Heart right ventricle (tissue), 16 donors: ENCODE results near the gene INPP4B. TPM values are rescaled to one million over a fixed set of nuclear protein-coding genes. Genes with fewer than 3 reads are reported as not detected.

Experiments
- ATAC-seq, 8 donors: fragments of 200-7000 bp; cut with Tn5 transposase; one replicate each; pipeline ENCODE4 v1.9.1; 2020; ENCODE audit warnings: mild to moderate bottlenecking in 8 of 8, moderate library complexity in 8 of 8, moderate number of reproducible peaks in 1 of 8
- DNase-seq, 2 donors: peaks; one replicate each; pipeline ENCODE4 v3.0.0-alpha.2; 2020
- H3K27ac ChIP-seq, 10 donors: fragments of 200-600 bp; sonication (generic) in 2 of 10; one replicate each; pipeline versions ENCODE4 v1.5.0 to v1.8.0; 2020 to 2022; ENCODE audit warnings: mild to moderate bottlenecking in 3 of 10
- H3K27me3 ChIP-seq, 7 donors: fragments of 200-600 bp; one replicate each; pipeline ENCODE4 v1.8.0; 2021 to 2022; ENCODE audit warnings: mild to moderate bottlenecking in 2 of 7
- H3K36me3 ChIP-seq, 9 donors: fragments of 200-600 bp; sonication (generic) in 1 of 9; one replicate each; pipeline versions ENCODE4 v1.5.0 to v1.8.0; 2020 to 2022; ENCODE audit warnings: mild to moderate bottlenecking in 2 of 9
- H3K4me1 ChIP-seq, 9 donors: fragments of 200-600 bp; sonication (generic) in 1 of 9; one replicate each; pipeline versions ENCODE4 v1.5.0 to v1.8.0; 2020 to 2022; ENCODE audit warnings: mild to moderate bottlenecking in 4 of 9
- H3K4me3 ChIP-seq, 10 donors: fragments of 200-600 bp; sonication (generic) in 2 of 10; one replicate each; pipeline versions ENCODE4 v1.5.0 to v1.8.0; 2020 to 2022; ENCODE audit warnings: mild to moderate bottlenecking in 7 of 10, moderate library complexity in 2 of 10
- H3K9me3 ChIP-seq, 11 donors: fragments of 200-600 bp in 10 of 11; sonication (generic) in 2 of 11; one replicate each; pipeline versions ENCODE4 v1.5.0 to v1.8.0; 2013 to 2022; ENCODE audit warnings: mild to moderate bottlenecking in 2 of 11, control low read depth in 1 of 11, moderate library complexity in 1 of 11
- CTCF ChIP-seq, 9 donors: fragments of 200-600 bp; sonication (generic) in 2 of 9; IDR thresholded peaks; one replicate each; pipeline versions ENCODE4 v1.5.0 to v1.8.0; 2021 to 2022; ENCODE audit warnings: antibody characterized with exemption in 9 of 9, mild to moderate bottlenecking in 5 of 9, moderate library complexity in 1 of 9
- WGBS, 2 donors: extraction: QIAGEN DNeasy Blood & Tissue Kit; methylation state at CpG; one replicate each; pipeline ENCODE4 v1.1.7; 2013; ENCODE audit warnings: inconsistent platforms in 1 of 2; 5-methylcytosine and 5-hydroxymethylcytosine counted together
- intact Hi-C, 10 donors: fragments of 100-400 bp; cut with DNase I; formaldehyde crosslinking; loops; one replicate each; pipeline versions ENCODE4 v1.11.1 to v1.14.2; 2022
- polyA plus RNA-seq, 2 donors: library from polyadenylated mRNA; stranded (reverse); fragments of 200-250 nt; gene quantifications; one replicate each; pipeline ENCODE4 v1.2.3, GENCODE V29; 2013
- total RNA-seq, 10 donors: library from RNA; stranded (reverse); fragmentation: NEBNext Ultra II Directional in 3 of 10; extraction: Animal tissue kit (Norgen Biotek cat#: 25700) in 3 of 10; gene quantifications; one replicate each; pipeline versions ENCODE4 v1.2.1 to v1.2.4, GENCODE V29; 2021 to 2023
- donor health status: Arrhythmogenic right ventricular cardiomyopathy.
- donor health status: ischemic (EF 13 %, LVEDD 7.1; RV severe dilation, severe dysfunction).
- donor health status: healthy with polysubstance abuse.
- donor health status: DM: no; HTN: yes; CAD: no.
- donor health status: DM: no; HTN: no; CAD: no.
- donor health status: ischemic (EF 25% LVEDD 6.9; RV normal size, moderate dysfunction).
- donor health status: ischemic (EF 25% LVEDD 5.7; RV mildly dilated, moderate dysfunction).
- donor health status: healthy.
- donor health status: DM: yes; HTN: yes; CAD: no.
- donor health status: Ischemic cardiomyopathy.
- donor health status: ischemic (EF 35%, LVEDD 5.7; RV mildly dilated, moderate dysfunction).
- donor health status: nonischemic (EF 11% LVEDD 7.7; RV severe dilation, severe dysfunction).
- donor health status: DM: yes; HTN: yes; CAD: no.
- donor health status: PGD.
- donor health status: ischemic (EF 29% LVEDD 5.4; RV normal size, mild dysfunction).
- donor health status: nonischemic (EF 23%, LVEDD 6.1; RV moderate dilation, normal function).

Gene INPP4B
- total and polyA plus RNA-seq, 12 donors: 3.7 to 100.0 (median 39.1) TPM

- no peak overlapping the region for H3K4me3 ChIP-seq
- ATAC-seq (no peak), DNase-seq (no peak)
- no peaks in the 10 kb centered on the region for H3K9me3 ChIP-seq
- H3K36me3 ChIP-seq: peaks cover 0 to 28% (median 0%) of the 10 kb centered on the region in 9 donors
- WGBS, 2 donors: 85 to 93% methylated on average over 2 of the region's 2 CpGs
- H3K4me1 ChIP-seq: no peaks in the 10 kb centered on the region
- intact Hi-C loops: no loop called here
- H3K27me3 ChIP-seq: no peaks in the 10 kb centered on the region
- TF ChIP-seq CTCF (IDR thresholded peaks at IDR 0.05): no peak
- H3K27ac ChIP-seq: no peak overlapping the region
These were observed 651.2 kb downstream of the INPP4B start for GRCh38 chr4:142194905-142195304.

- no peak for TF ChIP-seq CTCF (IDR thresholded peaks at IDR 0.05)
- Histone ChIP-seq H3K9me3 (no peaks in the 10 kb centered on the region), H3K27ac (no peak overlapping the region), H3K4me1 (no peaks in the 10 kb centered on the region), H3K36me3 (peaks cover 0 to 28% (median 0%) of the 10 kb centered on the region in 9 donors), H3K27me3 (no peaks in the 10 kb centered on the region), H3K4me3 (no peak overlapping the region)
- intact Hi-C loops: no loop called here
- WGBS, 2 donors: 59 to 62% methylated on average over 3 of the region's 3 CpGs
- ATAC-seq (no peak), DNase-seq (no peak)
These were observed 654.2 kb downstream of the INPP4B start for GRCh38 chr4:142191901-142192300.

- no peaks in the 10 kb centered on the region for H3K9me3 ChIP-seq
- no peaks in the 10 kb centered on the region for H3K4me1 ChIP-seq
- intact Hi-C loops: no loop called here
- no peak overlapping the region for H3K4me3 ChIP-seq
- H3K36me3 ChIP-seq: peaks cover 0 to 7% (median 0%) of the 10 kb centered on the region in 9 donors
- DNase-seq: no peak
- H3K27ac ChIP-seq: no peak overlapping the region
- TF ChIP-seq CTCF (IDR thresholded peaks at IDR 0.05): no peak
- ATAC-seq: no peak
- 93 to 95% methylated on average over 3 of the region's 3 CpGs for whole genome bisulfite sequencing, 2 donors
- no peaks in the 10 kb centered on the region for H3K27me3 ChIP-seq
These were observed 665.1 kb downstream of the INPP4B start for GRCh38 chr4:142181021-142181420.

- TF ChIP-seq CTCF (IDR thresholded peaks at IDR 0.05): no peak
- no peak for DNase-seq
- no peak for ATAC-seq
- Histone ChIP-seq H3K27me3 (no peaks in the 10 kb centered on the region), H3K4me3 (no peak overlapping the region), H3K27ac (no peak overlapping the region), H3K9me3 (no peaks in the 10 kb centered on the region), H3K36me3 (peaks cover 0 to 37% (median 0%) of the 10 kb centered on the region in 9 donors), H3K4me1 (no peaks in the 10 kb centered on the region)
- intact Hi-C loops: no loop called here
These were observed 676.9 kb downstream of the INPP4B start for GRCh38 chr4:142169216-142169615.
